A549 treated with AZD9567 at 1 μM for 4 hours (cell line): ENCODE data around the gene KAT6B. TPM values are rescaled to one million over a fixed set of nuclear protein-coding genes. Genes with fewer than 3 reads are reported as not detected.

Source experiments
- total RNA-seq: library from RNA; stranded (reverse); fragments of 200-300 nt; extraction: Qiagen RNA extraction; gene quantifications from 5 replicates; pipeline ENCODE4 v1.2.3, GENCODE V29; 2022; ENCODE audit not compliant: insufficient read depth

Gene KAT6B
- total RNA-seq = 4.5 to 6.5 TPM (median 5.2 TPM) in 5 replicates

GRCh38 chr10:74826142-74827044, at the start of gene KAT6B:
Gene KAT6B (plus strand): TSS chr10:74826600. CDS start chr10:74842858, 16,258 bp downstream.

